HG02981 (cell line): Measurements from ENCODE around the gene LEUTX.
"Not testable (repeated sequence)": the region's sequence is repeated elsewhere in the genome, so short reads cannot be mapped to it uniquely, and the experiment has no call there.

ENCODE experiments used
- ATAC-seq: cut with Tn5 transposase; IDR thresholded peaks from one replicate; pipeline ENCODE4 v1.9.1; 2021; ENCODE audit warnings: mild to moderate bottlenecking, moderate library complexity; ENCODE audit not compliant: unreplicated experiment

LEUTX gene

GRCh38 chr19:39778763-39779162, at the start of gene LEUTX:
Gene LEUTX (plus strand): TSS chr19:39778854. CDS start chr19:39778921, 67 bp downstream.
- no peak for ATAC-seq

GRCh38 chr19:39729594-39729993, 49.1 kb upstream of the LEUTX start:
- ATAC-seq: no peak

- ATAC-seq: no peak
Observed at GRCh38 chr19:39731685-39732084, 47.0 kb upstream of the LEUTX start.

- ATAC-seq: no peak
Observed at GRCh38 chr19:39733841-39734240, 44.8 kb upstream of the LEUTX start.

GRCh38 chr19:39735688-39736087, 43.0 kb upstream of the LEUTX start:
- no peak for ATAC-seq

GRCh38 chr19:39736088-39736487, 42.6 kb upstream of the LEUTX start:
- no peak for ATAC-seq

- ATAC-seq: no peak
Observed at GRCh38 chr19:39737351-39737750, 41.3 kb upstream of the LEUTX start.

- ATAC-seq: no peak
Observed at GRCh38 chr19:39737891-39738290, 40.8 kb upstream of the LEUTX start, which contains the start of gene CLC. Gene CLC (minus strand): TSS chr19:39738029. CDS start chr19:39737952, 77 bp downstream.

- no peak for ATAC-seq
Observed at GRCh38 chr19:39738814-39739213, 39.8 kb upstream of the LEUTX start.

GRCh38 chr19:39740395-39740794, 38.3 kb upstream of the LEUTX start:
- no peak for ATAC-seq

GRCh38 chr19:39745643-39746042, 33.0 kb upstream of the LEUTX start:
- no peak for ATAC-seq

- ATAC-seq: no peak
Observed at GRCh38 chr19:39746836-39747529, 31.7 kb upstream of the LEUTX start.

GRCh38 chr19:39749981-39750380, 28.7 kb upstream of the LEUTX start:
- ATAC-seq: no peak

GRCh38 chr19:39752390-39752789, 26.3 kb upstream of the LEUTX start:
- ATAC-seq: no peak

GRCh38 chr19:39752795-39753194, 25.9 kb upstream of the LEUTX start:
- no peak for ATAC-seq

- no peak for ATAC-seq
Observed at GRCh38 chr19:39754544-39754943, 24.1 kb upstream of the LEUTX start.

- ATAC-seq: no peak
Observed at GRCh38 chr19:39754971-39755370, 23.7 kb upstream of the LEUTX start.

- ATAC-seq: no peak
Observed at GRCh38 chr19:39759457-39760184, 19.0 kb upstream of the LEUTX start.

- not testable (repeated sequence) for ATAC-seq
Observed at GRCh38 chr19:39761851-39762250, 16.8 kb upstream of the LEUTX start.

GRCh38 chr19:39765091-39766076, 13.3 kb upstream of the LEUTX start:
- no peak for ATAC-seq

- no peak for ATAC-seq
Observed at GRCh38 chr19:39768334-39768733, 10.3 kb upstream of the LEUTX start.
